Measurements from ENCODE around the gene RIPOR2.
"Not testable (repeated sequence)": the region's sequence is repeated elsewhere in the genome, so short reads cannot be mapped to it uniquely, and the experiment has no call there.

RIPOR2 gene

DNA sequence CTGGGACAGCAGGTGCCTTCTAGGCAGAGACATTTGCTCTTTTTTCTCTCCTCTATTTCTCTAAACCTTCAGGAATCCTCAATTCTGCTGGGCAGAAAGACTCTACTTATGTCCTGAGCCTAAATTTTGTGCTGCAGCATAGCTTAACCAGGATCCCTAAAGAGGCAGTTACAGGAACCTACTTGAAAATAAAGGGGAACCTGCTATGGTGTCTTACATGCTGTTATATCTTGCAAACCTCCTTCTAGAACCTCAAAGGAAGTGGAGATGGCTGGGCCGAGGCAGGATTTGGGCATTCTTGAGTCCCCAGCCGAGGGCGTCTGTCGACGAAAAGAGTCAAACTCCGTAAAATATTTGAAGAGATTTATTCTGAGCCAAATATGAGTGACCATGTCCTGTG is 178.1 kb downstream of the RIPOR2 start:
- DNase-seq, result no peak

DNA sequence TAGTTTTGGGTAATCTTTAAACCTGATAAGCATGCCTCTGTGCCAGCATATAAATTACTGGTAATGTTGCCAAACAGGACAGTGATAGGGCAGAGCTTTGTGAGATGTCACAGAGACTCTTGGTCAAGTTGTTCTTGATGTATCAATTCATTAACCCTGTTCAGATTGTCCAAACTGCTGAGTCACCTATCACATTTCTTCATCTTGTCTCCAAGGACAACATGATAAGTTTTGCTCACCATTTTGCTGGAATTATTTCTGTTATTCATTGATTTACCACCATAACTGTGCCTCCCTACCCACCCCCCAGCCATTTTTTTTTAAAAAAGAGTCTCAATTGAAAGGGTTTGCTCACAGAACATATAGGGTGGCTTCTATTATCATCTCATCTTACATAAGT is 180.5 kb downstream of the RIPOR2 start:
- DNase-seq, result no peak

DNA sequence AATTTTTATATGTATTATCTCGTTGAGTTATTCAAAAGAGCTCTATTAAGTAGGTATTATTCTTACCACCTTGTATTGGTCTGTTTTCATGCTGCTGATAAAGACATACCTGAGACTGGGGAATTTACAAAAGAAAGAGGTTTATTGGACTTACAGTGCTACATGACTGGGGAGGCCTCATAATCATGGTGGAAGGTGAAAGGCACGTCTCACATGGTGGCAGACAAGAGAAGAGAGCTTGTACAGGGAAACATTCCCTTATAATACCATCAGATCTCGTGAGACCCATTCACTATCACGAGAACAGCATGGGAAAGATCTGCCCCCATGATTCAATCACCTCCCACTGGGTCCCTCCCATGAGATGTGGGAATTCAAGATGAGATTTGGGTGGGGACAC is 181.4 kb downstream of the RIPOR2 start:
- DNase-seq, result not testable (repeated sequence)

Data from NCI-H1436 treated with DMSO at 0.1 percent for 48 hours (cell line).